ENCODE results near the gene ENPP3.

ENPP3 gene

GRCh38 chr6:131631625-131632289 is 5.3 kb upstream of the ENPP3 start:
- H3K9ac ChIP-seq (ENCODE audit: insufficient read length, low read depth): no peak overlapping the region
- no peak for TF ChIP-seq SUZ12 (IDR thresholded peaks at IDR 0.05; ENCODE audit: extremely low read depth, insufficient read depth, insufficient read length)
- no peak for TF ChIP-seq ZNF274 (IDR thresholded peaks at IDR 0.05; ENCODE audit: low read depth, low read length)
- no peak for TF ChIP-seq YY1 (IDR thresholded peaks at IDR 0.05; ENCODE audit: insufficient read depth, insufficient read length)
- no peaks in the 10 kb centered on the region for H3K4me1 ChIP-seq (ENCODE audit: insufficient read depth, insufficient read length)
- H3K9me3 ChIP-seq (ENCODE audit: insufficient read depth, low read length): no peaks in the 10 kb centered on the region
- no peak overlapping the region for H3K4me3 ChIP-seq (ENCODE audit: insufficient read length, low read depth)
- H3K27me3 ChIP-seq (ENCODE audit: insufficient read depth, insufficient read length): no peaks in the 10 kb centered on the region
- peaks cover 1% of the 10 kb centered on the region for H3K36me3 ChIP-seq (ENCODE audit: insufficient read depth, insufficient read length, low read length)
- DNase-seq (ENCODE audit: low read depth, low spot score): no peak

GRCh38 chr6:131635384-131636340 is 1.4 kb upstream of the ENPP3 start:
- Histone ChIP-seq H3K27me3 (ENCODE audit: insufficient read depth, insufficient read length) (no peaks in the 10 kb centered on the region), H3K9me3 (ENCODE audit: insufficient read depth, low read length) (no peaks in the 10 kb centered on the region), H3K4me3 (ENCODE audit: insufficient read length, low read depth) (no peak overlapping the region), H3K9ac (ENCODE audit: insufficient read length, low read depth) (no peak overlapping the region), H3K36me3 (ENCODE audit: insufficient read depth, insufficient read length, low read length) (no peaks in the 10 kb centered on the region), H3K4me1 (ENCODE audit: insufficient read depth, insufficient read length) (no peaks in the 10 kb centered on the region)
- TF ChIP-seq SUZ12 (IDR thresholded peaks at IDR 0.05; ENCODE audit: extremely low read depth, insufficient read depth, insufficient read length) (no peak), YY1 (IDR thresholded peaks at IDR 0.05; ENCODE audit: insufficient read depth, insufficient read length) (no peak), ZNF274 (IDR thresholded peaks at IDR 0.05; ENCODE audit: low read depth, low read length) (no peak)
- no peak for DNase-seq (ENCODE audit: low read depth, low spot score)

- Histone ChIP-seq H3K4me3 (ENCODE audit: insufficient read length, low read depth) (no peak overlapping the region), H3K27me3 (ENCODE audit: insufficient read depth, insufficient read length) (no peaks in the 10 kb centered on the region), H3K36me3 (ENCODE audit: insufficient read depth, insufficient read length, low read length) (no peaks in the 10 kb centered on the region), H3K4me1 (ENCODE audit: insufficient read depth, insufficient read length) (no peaks in the 10 kb centered on the region), H3K9ac (ENCODE audit: insufficient read length, low read depth) (no peak overlapping the region), H3K9me3 (ENCODE audit: insufficient read depth, low read length) (no peaks in the 10 kb centered on the region)
- no peak for DNase-seq (ENCODE audit: low read depth, low spot score)
- no peak for TF ChIP-seq YY1 (IDR thresholded peaks at IDR 0.05; ENCODE audit: insufficient read depth, insufficient read length)
- TF ChIP-seq ZNF274 (IDR thresholded peaks at IDR 0.05; ENCODE audit: low read depth, low read length): no peak
- TF ChIP-seq SUZ12 (IDR thresholded peaks at IDR 0.05; ENCODE audit: extremely low read depth, insufficient read depth, insufficient read length): no peak
These were observed 911 bp downstream of the ENPP3 start for GRCh38 chr6:131638013-131638412.

GRCh38 chr6:131640100-131640499 is 3.0 kb downstream of the ENPP3 start:
- H3K9ac ChIP-seq (ENCODE audit: insufficient read length, low read depth): no peak overlapping the region
- TF ChIP-seq YY1 (IDR thresholded peaks at IDR 0.05; ENCODE audit: insufficient read depth, insufficient read length): no peak
- no peak for TF ChIP-seq ZNF274 (IDR thresholded peaks at IDR 0.05; ENCODE audit: low read depth, low read length)
- no peak for TF ChIP-seq SUZ12 (IDR thresholded peaks at IDR 0.05; ENCODE audit: extremely low read depth, insufficient read depth, insufficient read length)
- no peaks in the 10 kb centered on the region for H3K27me3 ChIP-seq (ENCODE audit: insufficient read depth, insufficient read length)
- no peak for DNase-seq (ENCODE audit: low read depth, low spot score)
- H3K9me3 ChIP-seq (ENCODE audit: insufficient read depth, low read length): no peaks in the 10 kb centered on the region
- H3K36me3 ChIP-seq (ENCODE audit: insufficient read depth, insufficient read length, low read length): no peaks in the 10 kb centered on the region
- no peaks in the 10 kb centered on the region for H3K4me1 ChIP-seq (ENCODE audit: insufficient read depth, insufficient read length)
- H3K4me3 ChIP-seq (ENCODE audit: insufficient read length, low read depth): no peak overlapping the region

- no peaks in the 10 kb centered on the region for H3K4me1 ChIP-seq (ENCODE audit: insufficient read depth, insufficient read length)
- no peaks in the 10 kb centered on the region for H3K27me3 ChIP-seq (ENCODE audit: insufficient read depth, insufficient read length)
- no peaks in the 10 kb centered on the region for H3K36me3 ChIP-seq (ENCODE audit: insufficient read depth, insufficient read length, low read length)
- no peak overlapping the region for H3K4me3 ChIP-seq (ENCODE audit: insufficient read length, low read depth)
- TF ChIP-seq YY1 (IDR thresholded peaks at IDR 0.05; ENCODE audit: insufficient read depth, insufficient read length): no peak
- DNase-seq (ENCODE audit: low read depth, low spot score): no peak
- H3K9me3 ChIP-seq (ENCODE audit: insufficient read depth, low read length): no peaks in the 10 kb centered on the region
- H3K9ac ChIP-seq (ENCODE audit: insufficient read length, low read depth): no peak overlapping the region
These were observed 3.5 kb downstream of the ENPP3 start for GRCh38 chr6:131640576-131640975.

GRCh38 chr6:131641554-131641953 is 4.5 kb downstream of the ENPP3 start:
- TF ChIP-seq SUZ12 (IDR thresholded peaks at IDR 0.05; ENCODE audit: extremely low read depth, insufficient read depth, insufficient read length) (no peak), ZNF274 (IDR thresholded peaks at IDR 0.05; ENCODE audit: low read depth, low read length) (no peak), YY1 (IDR thresholded peaks at IDR 0.05; ENCODE audit: insufficient read depth, insufficient read length) (no peak)
- Histone ChIP-seq H3K4me1 (ENCODE audit: insufficient read depth, insufficient read length) (no peaks in the 10 kb centered on the region), H3K9me3 (ENCODE audit: insufficient read depth, low read length) (no peaks in the 10 kb centered on the region), H3K4me3 (ENCODE audit: insufficient read length, low read depth) (no peak overlapping the region), H3K9ac (ENCODE audit: insufficient read length, low read depth) (no peak overlapping the region), H3K36me3 (ENCODE audit: insufficient read depth, insufficient read length, low read length) (no peaks in the 10 kb centered on the region), H3K27me3 (ENCODE audit: insufficient read depth, insufficient read length) (no peaks in the 10 kb centered on the region)
- no peak for DNase-seq (ENCODE audit: low read depth, low spot score)

GRCh38 chr6:131642565-131642964 is 5.5 kb downstream of the ENPP3 start:
- Histone ChIP-seq H3K27me3 (ENCODE audit: insufficient read depth, insufficient read length) (no peaks in the 10 kb centered on the region), H3K4me1 (ENCODE audit: insufficient read depth, insufficient read length) (no peaks in the 10 kb centered on the region), H3K4me3 (ENCODE audit: insufficient read length, low read depth) (no peak overlapping the region), H3K9ac (ENCODE audit: insufficient read length, low read depth) (no peak overlapping the region), H3K36me3 (ENCODE audit: insufficient read depth, insufficient read length, low read length) (no peaks in the 10 kb centered on the region), H3K9me3 (ENCODE audit: insufficient read depth, low read length) (no peaks in the 10 kb centered on the region)
- no peak for DNase-seq (ENCODE audit: low read depth, low spot score)
- TF ChIP-seq YY1 (IDR thresholded peaks at IDR 0.05; ENCODE audit: insufficient read depth, insufficient read length) (no peak), ZNF274 (IDR thresholded peaks at IDR 0.05; ENCODE audit: low read depth, low read length) (no peak), SUZ12 (IDR thresholded peaks at IDR 0.05; ENCODE audit: extremely low read depth, insufficient read depth, insufficient read length) (no peak)
